HepG2 (cell line): ENCODE measurements around the gene SYNGR1. TPM values are rescaled to one million over a fixed set of nuclear protein-coding genes. Genes with fewer than 3 reads are reported as not detected.
A peak's percentile ranks its signal among the peaks of the same experiment; 100 is the strongest.

Experiments
- SMARCE1 ChIP-seq: fragments of 450-650 bp; IDR thresholded peaks from 2 replicates; pipeline ENCODE4 v1.6.1; 2017; ENCODE audit warnings: borderline replicate concordance
- THAP11 ChIP-seq: IDR thresholded peaks from 2 replicates; pipeline ENCODE4 v1.6.1; 2016; ENCODE audit warnings: missing biosample characterization, missing genetic modification reagents
- ZEB1 ChIP-seq: IDR thresholded peaks from 2 replicates; pipeline ENCODE4 v1.6.1; 2012; ENCODE audit warnings: mild to moderate bottlenecking, low read depth, inconsistent platforms; ENCODE audit not compliant: insufficient replicate concordance
- ZSCAN25 ChIP-seq: sonication (generic); formaldehyde crosslinking; IDR thresholded peaks from 2 replicates; pipeline ENCODE4 v1.8.0; 2022; ENCODE audit warnings: mild to moderate bottlenecking, missing genetic modification reagents
- polyA plus RNA-seq, 8 experiments: library from polyadenylated mRNA; depleted of rRNA in 3 of 8; stranded (reverse) in 7 of 8; unstranded in 1 of 8; fragments of >200 nt; fragmentation: Illumina TruSeq in 4 of 8; extraction: Trizol in 4 of 8; gene quantifications; 2 replicates each; pipeline versions ENCODE4 v1.2.1 to v1.2.3, GENCODE V29; 2011 to 2016; ENCODE audit warnings: low read depth in 4 of 8, missing spikeins in 1 of 8, mixed read lengths in 1 of 8; ENCODE audit not compliant: insufficient read depth in 1 of 8
- total RNA-seq, 5 experiments: library from RNA; depleted of rRNA; stranded (reverse); fragments of >200 nt; fragmentation: Illumina TruSeq; extraction: Trizol; gene quantifications; 2 replicates each; pipeline ENCODE4 v1.2.3, GENCODE V29; 2016; ENCODE audit warnings: low read depth in 1 of 5
- TF ChIP-seq, protein P1 (sequence below): sonication (generic); formaldehyde crosslinking; IDR thresholded peaks from 2 replicates; pipeline ENCODE4 v1.4.0; 2020; ENCODE audit warnings: missing genetic modification reagents
- TF ChIP-seq, protein P2 (sequence below): sonication (generic); formaldehyde crosslinking; IDR thresholded peaks from 2 replicates; pipeline ENCODE4 v1.4.0; 2020; ENCODE audit warnings: missing genetic modification reagents

The SYNGR1 gene
- total and polyA plus RNA-seq, 2 of the 13 experiments (the other 11 are each of a cell fraction or from before 2014, with no cell fraction given): 0.27 to 2.7 TPM

DNA sequence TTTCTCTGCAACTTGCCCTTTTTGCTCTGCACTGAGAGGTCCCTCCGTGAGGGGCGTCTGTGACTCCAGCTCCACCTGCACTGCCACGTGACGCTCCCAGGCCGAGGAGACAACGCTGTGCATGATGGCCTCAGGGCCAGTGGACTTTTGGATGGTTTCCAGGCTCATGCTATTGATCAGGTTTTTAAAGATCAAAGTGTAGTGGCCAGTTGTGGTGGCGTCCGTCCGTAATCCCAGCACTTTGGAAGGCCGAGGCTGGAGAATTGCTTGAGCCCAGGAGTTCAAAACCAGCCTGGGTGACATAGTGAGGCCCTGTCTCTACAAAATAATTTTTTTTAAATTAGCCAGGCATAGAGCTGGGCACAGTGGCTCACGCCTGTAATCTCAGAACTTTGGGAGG lies 46.4 kb upstream of the SYNGR1 start (continued):
- TF ChIP-seq, protein P1, sequence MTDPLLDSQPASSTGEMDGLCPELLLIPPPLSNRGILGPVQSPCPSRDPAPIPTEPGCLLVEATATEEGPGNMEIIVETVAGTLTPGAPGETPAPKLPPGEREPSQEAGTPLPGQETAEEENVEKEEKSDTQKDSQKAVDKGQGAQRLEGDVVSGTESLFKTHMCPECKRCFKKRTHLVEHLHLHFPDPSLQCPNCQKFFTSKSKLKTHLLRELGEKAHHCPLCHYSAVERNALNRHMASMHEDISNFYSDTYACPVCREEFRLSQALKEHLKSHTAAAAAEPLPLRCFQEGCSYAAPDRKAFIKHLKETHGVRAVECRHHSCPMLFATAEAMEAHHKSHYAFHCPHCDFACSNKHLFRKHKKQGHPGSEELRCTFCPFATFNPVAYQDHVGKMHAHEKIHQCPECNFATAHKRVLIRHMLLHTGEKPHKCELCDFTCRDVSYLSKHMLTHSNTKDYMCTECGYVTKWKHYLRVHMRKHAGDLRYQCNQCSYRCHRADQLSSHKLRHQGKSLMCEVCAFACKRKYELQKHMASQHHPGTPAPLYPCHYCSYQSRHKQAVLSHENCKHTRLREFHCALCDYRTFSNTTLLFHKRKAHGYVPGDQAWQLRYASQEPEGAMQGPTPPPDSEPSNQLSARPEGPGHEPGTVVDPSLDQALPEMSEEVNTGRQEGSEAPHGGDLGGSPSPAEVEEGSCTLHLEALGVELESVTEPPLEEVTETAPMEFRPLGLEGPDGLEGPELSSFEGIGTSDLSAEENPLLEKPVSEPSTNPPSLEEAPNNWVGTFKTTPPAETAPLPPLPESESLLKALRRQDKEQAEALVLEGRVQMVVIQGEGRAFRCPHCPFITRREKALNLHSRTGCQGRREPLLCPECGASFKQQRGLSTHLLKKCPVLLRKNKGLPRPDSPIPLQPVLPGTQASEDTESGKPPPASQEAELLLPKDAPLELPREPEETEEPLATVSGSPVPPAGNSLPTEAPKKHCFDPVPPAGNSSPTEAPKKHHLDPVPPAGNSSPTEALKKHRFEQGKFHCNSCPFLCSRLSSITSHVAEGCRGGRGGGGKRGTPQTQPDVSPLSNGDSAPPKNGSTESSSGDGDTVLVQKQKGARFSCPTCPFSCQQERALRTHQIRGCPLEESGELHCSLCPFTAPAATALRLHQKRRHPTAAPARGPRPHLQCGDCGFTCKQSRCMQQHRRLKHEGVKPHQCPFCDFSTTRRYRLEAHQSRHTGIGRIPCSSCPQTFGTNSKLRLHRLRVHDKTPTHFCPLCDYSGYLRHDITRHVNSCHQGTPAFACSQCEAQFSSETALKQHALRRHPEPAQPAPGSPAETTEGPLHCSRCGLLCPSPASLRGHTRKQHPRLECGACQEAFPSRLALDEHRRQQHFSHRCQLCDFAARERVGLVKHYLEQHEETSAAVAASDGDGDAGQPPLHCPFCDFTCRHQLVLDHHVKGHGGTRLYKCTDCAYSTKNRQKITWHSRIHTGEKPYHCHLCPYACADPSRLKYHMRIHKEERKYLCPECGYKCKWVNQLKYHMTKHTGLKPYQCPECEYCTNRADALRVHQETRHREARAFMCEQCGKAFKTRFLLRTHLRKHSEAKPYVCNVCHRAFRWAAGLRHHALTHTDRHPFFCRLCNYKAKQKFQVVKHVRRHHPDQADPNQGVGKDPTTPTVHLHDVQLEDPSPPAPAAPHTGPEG (CRISPR knock-in tag): peak; percentile 80; the same call in 1 of the 2 replicates
- TF ChIP-seq, protein P2, sequence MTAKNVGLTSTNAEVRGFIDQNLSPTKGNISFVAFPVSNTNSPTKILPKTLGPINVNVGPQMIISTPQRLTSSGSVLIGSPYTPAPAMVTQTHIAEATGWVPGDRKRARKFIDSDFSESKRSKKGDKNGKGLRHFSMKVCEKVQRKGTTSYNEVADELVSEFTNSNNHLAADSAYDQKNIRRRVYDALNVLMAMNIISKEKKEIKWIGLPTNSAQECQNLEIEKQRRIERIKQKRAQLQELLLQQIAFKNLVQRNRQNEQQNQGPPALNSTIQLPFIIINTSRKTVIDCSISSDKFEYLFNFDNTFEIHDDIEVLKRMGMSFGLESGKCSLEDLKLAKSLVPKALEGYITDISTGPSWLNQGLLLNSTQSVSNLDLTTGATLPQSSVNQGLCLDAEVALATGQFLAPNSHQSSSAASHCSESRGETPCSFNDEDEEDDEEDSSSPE (CRISPR knock-in tag): peak; percentile 67
- TF ChIP-seq SMARCE1 (no peak), ZSCAN25 (CRISPR knock-in tag) (peak; percentile 64; the same call in 1 of the 2 replicates), ZEB1 (peak; percentile 25), THAP11 (CRISPR knock-in tag) (peak; percentile 75)
- TF ChIP-seq, all 625 proteins: peak for 224
